ENCODE measurements around the gene SMPD3. TPM values are rescaled to one million over a fixed set of nuclear protein-coding genes. Genes with fewer than 3 reads are reported as not detected.
A peak's percentile ranks its signal among the peaks of the same experiment; 100 is the strongest.

SMPD3 gene
- total and polyA plus RNA-seq, 9 of the 15 experiments (the other 6 are each of a cell fraction or from before 2014, with no cell fraction given) = 0.03 to 1.2 (median 0.18) TPM

DNA sequence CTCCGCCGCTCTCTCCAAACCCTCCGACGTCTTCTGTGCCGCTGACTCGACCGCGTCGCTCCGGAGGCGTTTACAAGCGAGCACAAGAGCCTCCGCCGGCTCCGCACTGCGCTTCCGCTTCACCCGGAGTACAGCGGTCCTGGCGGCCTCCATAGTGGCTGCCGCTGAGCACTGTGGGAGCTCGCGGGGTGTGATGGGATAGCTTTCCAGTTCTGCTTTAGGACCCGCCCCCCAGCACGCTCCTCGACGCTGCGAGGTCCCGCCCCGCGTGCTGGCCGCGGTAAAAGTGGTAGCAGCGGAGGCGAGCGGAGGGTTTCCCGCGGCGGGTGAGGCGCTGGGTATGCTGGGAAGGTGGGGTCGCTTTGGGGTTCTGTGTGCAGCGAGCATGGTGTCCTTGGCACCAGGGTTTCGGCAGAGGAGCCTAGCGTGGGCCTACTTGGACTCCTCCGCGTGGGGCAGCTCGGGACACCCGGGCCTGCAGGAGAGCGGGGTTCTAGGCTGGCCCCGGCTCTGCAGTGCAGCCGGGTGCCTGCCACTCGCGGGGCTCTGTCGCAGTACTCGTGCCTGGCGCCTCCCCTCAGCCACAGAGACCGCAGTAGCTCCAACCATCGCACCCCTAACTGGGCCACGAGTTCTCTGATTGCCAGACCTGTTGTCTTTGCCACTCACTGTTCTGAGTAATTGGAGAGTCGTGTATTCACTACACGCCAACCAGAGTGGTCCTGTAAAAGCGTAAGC lies 137.4 kb downstream of the SMPD3 start, which contains the start of the genes PRMT7 and SLC7A6OS (continued):
- TF ChIP-seq ZNF76 (CRISPR knock-in tag; IDR thresholded peaks at IDR 0.05; ENCODE audit: borderline replicate concordance) (peak; percentile 50; the same call in 1 of the 2 replicates), CAMTA2 (CRISPR knock-in tag; conservative IDR thresholded peaks at IDR 0.05) (no peak), ZBTB8A (IDR thresholded peaks at IDR 0.05; ENCODE audit: partially characterized antibody) (no peak), GTF2F1 (IDR thresholded peaks at IDR 0.05; ENCODE audit: low read depth, low read length) (no peak), MXI1 (IDR thresholded peaks at IDR 0.05; ENCODE audit: low read depth, low read length) (peak; percentile 63), POLR2G (IDR thresholded peaks at IDR 0.05; ENCODE audit: low read depth, low read length) (peak; percentile 100), ZNF780A (CRISPR knock-in tag; IDR thresholded peaks at IDR 0.05) (no peak), EP400 (IDR thresholded peaks at IDR 0.05) (peak; percentile 90), ZNF436 (CRISPR knock-in tag; IDR thresholded peaks at IDR 0.05) (no peak), PTRF (tag; IDR thresholded peaks at IDR 0.05) (no peak), SNRNP70 (optimal IDR thresholded peaks at IDR 0.05; ENCODE audit: low read depth, low read length) (no peak), CBX5 (IDR thresholded peaks at IDR 0.05; ENCODE audit: borderline replicate concordance, low read depth) (no peak)
- TF ChIP-seq, protein P1, sequence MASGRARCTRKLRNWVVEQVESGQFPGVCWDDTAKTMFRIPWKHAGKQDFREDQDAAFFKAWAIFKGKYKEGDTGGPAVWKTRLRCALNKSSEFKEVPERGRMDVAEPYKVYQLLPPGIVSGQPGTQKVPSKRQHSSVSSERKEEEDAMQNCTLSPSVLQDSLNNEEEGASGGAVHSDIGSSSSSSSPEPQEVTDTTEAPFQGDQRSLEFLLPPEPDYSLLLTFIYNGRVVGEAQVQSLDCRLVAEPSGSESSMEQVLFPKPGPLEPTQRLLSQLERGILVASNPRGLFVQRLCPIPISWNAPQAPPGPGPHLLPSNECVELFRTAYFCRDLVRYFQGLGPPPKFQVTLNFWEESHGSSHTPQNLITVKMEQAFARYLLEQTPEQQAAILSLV (tag; IDR thresholded peaks at IDR 0.05) = no peak
- TF ChIP-seq, protein P2, sequence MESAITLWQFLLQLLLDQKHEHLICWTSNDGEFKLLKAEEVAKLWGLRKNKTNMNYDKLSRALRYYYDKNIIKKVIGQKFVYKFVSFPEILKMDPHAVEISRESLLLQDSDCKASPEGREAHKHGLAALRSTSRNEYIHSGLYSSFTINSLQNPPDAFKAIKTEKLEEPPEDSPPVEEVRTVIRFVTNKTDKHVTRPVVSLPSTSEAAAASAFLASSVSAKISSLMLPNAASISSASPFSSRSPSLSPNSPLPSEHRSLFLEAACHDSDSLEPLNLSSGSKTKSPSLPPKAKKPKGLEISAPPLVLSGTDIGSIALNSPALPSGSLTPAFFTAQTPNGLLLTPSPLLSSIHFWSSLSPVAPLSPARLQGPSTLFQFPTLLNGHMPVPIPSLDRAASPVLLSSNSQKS (CRISPR knock-in tag; IDR thresholded peaks at IDR 0.05) = no peak
- TF ChIP-seq, protein P3, sequence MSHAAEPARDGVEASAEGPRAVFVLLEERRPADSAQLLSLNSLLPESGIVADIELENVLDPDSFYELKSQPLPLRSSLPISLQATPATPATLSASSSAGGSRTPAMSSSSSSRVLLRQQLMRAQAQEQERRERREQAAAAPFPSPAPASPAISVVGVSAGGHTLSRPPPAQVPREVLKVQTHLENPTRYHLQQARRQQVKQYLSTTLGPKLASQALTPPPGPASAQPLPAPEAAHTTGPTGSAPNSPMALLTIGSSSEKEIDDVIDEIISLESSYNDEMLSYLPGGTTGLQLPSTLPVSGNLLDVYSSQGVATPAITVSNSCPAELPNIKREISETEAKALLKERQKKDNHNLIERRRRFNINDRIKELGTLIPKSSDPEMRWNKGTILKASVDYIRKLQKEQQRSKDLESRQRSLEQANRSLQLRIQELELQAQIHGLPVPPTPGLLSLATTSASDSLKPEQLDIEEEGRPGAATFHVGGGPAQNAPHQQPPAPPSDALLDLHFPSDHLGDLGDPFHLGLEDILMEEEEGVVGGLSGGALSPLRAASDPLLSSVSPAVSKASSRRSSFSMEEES (CRISPR knock-in tag; IDR thresholded peaks at IDR 0.05) = no peak
- TF ChIP-seq, protein P4, sequence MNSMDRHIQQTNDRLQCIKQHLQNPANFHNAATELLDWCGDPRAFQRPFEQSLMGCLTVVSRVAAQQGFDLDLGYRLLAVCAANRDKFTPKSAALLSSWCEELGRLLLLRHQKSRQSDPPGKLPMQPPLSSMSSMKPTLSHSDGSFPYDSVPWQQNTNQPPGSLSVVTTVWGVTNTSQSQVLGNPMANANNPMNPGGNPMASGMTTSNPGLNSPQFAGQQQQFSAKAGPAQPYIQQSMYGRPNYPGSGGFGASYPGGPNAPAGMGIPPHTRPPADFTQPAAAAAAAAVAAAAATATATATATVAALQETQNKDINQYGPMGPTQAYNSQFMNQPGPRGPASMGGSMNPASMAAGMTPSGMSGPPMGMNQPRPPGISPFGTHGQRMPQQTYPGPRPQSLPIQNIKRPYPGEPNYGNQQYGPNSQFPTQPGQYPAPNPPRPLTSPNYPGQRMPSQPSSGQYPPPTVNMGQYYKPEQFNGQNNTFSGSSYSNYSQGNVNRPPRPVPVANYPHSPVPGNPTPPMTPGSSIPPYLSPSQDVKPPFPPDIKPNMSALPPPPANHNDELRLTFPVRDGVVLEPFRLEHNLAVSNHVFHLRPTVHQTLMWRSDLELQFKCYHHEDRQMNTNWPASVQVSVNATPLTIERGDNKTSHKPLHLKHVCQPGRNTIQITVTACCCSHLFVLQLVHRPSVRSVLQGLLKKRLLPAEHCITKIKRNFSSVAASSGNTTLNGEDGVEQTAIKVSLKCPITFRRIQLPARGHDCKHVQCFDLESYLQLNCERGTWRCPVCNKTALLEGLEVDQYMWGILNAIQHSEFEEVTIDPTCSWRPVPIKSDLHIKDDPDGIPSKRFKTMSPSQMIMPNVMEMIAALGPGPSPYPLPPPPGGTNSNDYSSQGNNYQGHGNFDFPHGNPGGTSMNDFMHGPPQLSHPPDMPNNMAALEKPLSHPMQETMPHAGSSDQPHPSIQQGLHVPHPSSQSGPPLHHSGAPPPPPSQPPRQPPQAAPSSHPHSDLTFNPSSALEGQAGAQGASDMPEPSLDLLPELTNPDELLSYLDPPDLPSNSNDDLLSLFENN (IDR thresholded peaks at IDR 0.05; ENCODE audit: low read depth in 2 of 2, low read length in 2 of 2) = peak in 1 of 2 experiments; percentile 64; a peak in 1 of 4 replicates
- TF ChIP-seq, protein P5, sequence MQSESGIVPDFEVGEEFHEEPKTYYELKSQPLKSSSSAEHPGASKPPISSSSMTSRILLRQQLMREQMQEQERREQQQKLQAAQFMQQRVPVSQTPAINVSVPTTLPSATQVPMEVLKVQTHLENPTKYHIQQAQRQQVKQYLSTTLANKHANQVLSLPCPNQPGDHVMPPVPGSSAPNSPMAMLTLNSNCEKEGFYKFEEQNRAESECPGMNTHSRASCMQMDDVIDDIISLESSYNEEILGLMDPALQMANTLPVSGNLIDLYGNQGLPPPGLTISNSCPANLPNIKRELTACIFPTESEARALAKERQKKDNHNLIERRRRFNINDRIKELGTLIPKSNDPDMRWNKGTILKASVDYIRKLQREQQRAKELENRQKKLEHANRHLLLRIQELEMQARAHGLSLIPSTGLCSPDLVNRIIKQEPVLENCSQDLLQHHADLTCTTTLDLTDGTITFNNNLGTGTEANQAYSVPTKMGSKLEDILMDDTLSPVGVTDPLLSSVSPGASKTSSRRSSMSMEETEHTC (IDR thresholded peaks at IDR 0.05) = no peak
